Lung (tissue), 12 donors: Measurements from ENCODE around the gene ALK. TPM values are rescaled to one million over a fixed set of nuclear protein-coding genes. Genes with fewer than 3 reads are reported as not detected.

Experiments
- ATAC-seq: fragments of 200-7000 bp; cut with Tn5 transposase; one replicate; pipeline ENCODE4 v1.9.1; 2020; ENCODE audit warnings: moderate number of reproducible peaks; ENCODE audit not compliant: insufficient read depth, low FRiP score
- DNase-seq, 3 donors: peaks; one replicate each; pipeline ENCODE4 v3.0.0-alpha.2; 2013 to 2017
- H3K27ac ChIP-seq, 2 donors: one replicate each; pipeline ENCODE4 v1.5.1; 2013; ENCODE audit warnings: mild to moderate bottlenecking in 2 of 2, moderate library complexity in 2 of 2, control low read depth in 1 of 2, inconsistent platforms in 1 of 2, low read depth in 1 of 2, low read length in 1 of 2
- H3K27me3 ChIP-seq, 3 donors: one replicate each; pipeline ENCODE4 v1.5.1; 2013; ENCODE audit warnings: low read length in 2 of 3; ENCODE audit not compliant: control insufficient read depth in 3 of 3, insufficient read depth in 3 of 3
- H3K36me3 ChIP-seq, 4 donors: one replicate each; pipeline ENCODE4 v1.5.1; 2013; ENCODE audit warnings: low read length in 4 of 4, mild to moderate bottlenecking in 1 of 4, moderate library complexity in 1 of 4; ENCODE audit not compliant: control insufficient read depth in 4 of 4, insufficient read depth in 4 of 4
- H3K4me1 ChIP-seq, 5 donors: one replicate each; pipeline ENCODE4 v1.5.1; 2013; ENCODE audit warnings: low read length in 5 of 5, mild to moderate bottlenecking in 2 of 5, moderate library complexity in 1 of 5; ENCODE audit not compliant: control insufficient read depth in 5 of 5, insufficient read depth in 5 of 5
- H3K4me3 ChIP-seq: one replicate; pipeline ENCODE4 v1.5.1; 2013; ENCODE audit warnings: mild to moderate bottlenecking, control low read depth, moderate library complexity
- H3K9ac ChIP-seq, 2 donors: one replicate each; pipeline ENCODE4 v1.5.1; 2013; ENCODE audit warnings: low read length in 2 of 2, control low read depth in 1 of 2; ENCODE audit not compliant: insufficient read depth in 1 of 2
- H3K9me3 ChIP-seq, 4 donors: one replicate each; pipeline ENCODE4 v1.5.1; 2013; ENCODE audit warnings: low read length in 3 of 4, mild to moderate bottlenecking in 1 of 4, moderate library complexity in 1 of 4; ENCODE audit not compliant: control insufficient read depth in 4 of 4, insufficient read depth in 3 of 4
- CTCF ChIP-seq: IDR thresholded peaks from 2 replicates; pipeline ENCODE4 v1.5.1; 2012; ENCODE audit warnings: mild to moderate bottlenecking; ENCODE audit errors: control extremely low read depth, extremely low read depth
- WGBS, 2 donors: extraction: QIAGEN DNeasy Blood & Tissue Kit; methylation state at CpG; one replicate each; pipeline ENCODE4 v1.1.7; 2013; 5-methylcytosine and 5-hydroxymethylcytosine counted together
- polyA plus RNA-seq, 2 donors: library from polyadenylated mRNA; stranded (reverse); fragments of 200-250 nt; gene quantifications; one replicate each; pipeline ENCODE4 v1.2.1, GENCODE V29; 2013
- total RNA-seq, 2 donors: library from RNA; depleted of rRNA in 1 of 2; stranded (reverse); fragments of >200 nt in 1 of 2; gene quantifications; one replicate each; pipeline ENCODE4 v1.2.1, GENCODE V29; 2014 to 2021
- donor health status: control.
- donor health status: control.
- donor health status: Bipolar disorder and iron deficiency.
- donor health status: healthy.
- donor health status: DM: yes; HTN: yes; CAD: no.

The ALK gene
- total and polyA plus RNA-seq, 4 donors, result 0.09 to 0.25 (median 0.10) TPM; not detected in 1

- Histone ChIP-seq H3K4me3 (no peak overlapping the region), H3K9ac (no peak overlapping the region), H3K4me1 (peaks cover 0 to 5% (median 0%) of the 10 kb centered on the region in 5 donors), H3K27me3 (no peaks in the 10 kb centered on the region), H3K9me3 (no peaks in the 10 kb centered on the region), H3K36me3 (no peaks in the 10 kb centered on the region), H3K27ac (no peak overlapping the region)
- DNase-seq (no peak), ATAC-seq (no peak)
- TF ChIP-seq CTCF, result no peak
- WGBS, 2 donors, result 42 to 54% methylated on average over 2 of the region's 2 CpGs
These were observed 471.9 kb downstream of the ALK start for GRCh38 chr2:29449499-29449898.

GRCh38 chr2:29448096-29448688 is 473.2 kb downstream of the ALK start:
- 65% methylated on average over 8 of the region's 8 CpGs for WGBS, 2 donors
- Histone ChIP-seq H3K27ac (no peak overlapping the region), H3K9ac (no peak overlapping the region), H3K9me3 (no peaks in the 10 kb centered on the region), H3K27me3 (no peaks in the 10 kb centered on the region), H3K4me3 (no peak overlapping the region), H3K36me3 (no peaks in the 10 kb centered on the region), H3K4me1 (peaks cover 0 to 8% (median 0%) of the 10 kb centered on the region in 5 donors)
- DNase-seq (no peak), ATAC-seq (no peak)
- no peak for TF ChIP-seq CTCF

- Histone ChIP-seq H3K9me3 (no peaks in the 10 kb centered on the region), H3K27me3 (no peaks in the 10 kb centered on the region), H3K36me3 (no peaks in the 10 kb centered on the region), H3K4me1 (peaks cover 0 to 12% (median 0%) of the 10 kb centered on the region in 5 donors), H3K27ac (no peak overlapping the region), H3K9ac (no peak overlapping the region), H3K4me3 (no peak overlapping the region)
- ATAC-seq (no peak), DNase-seq (no peak)
- 77 to 78% methylated on average over 4 of the region's 4 CpGs for WGBS, 2 donors
- no peak for TF ChIP-seq CTCF
These were observed 473.9 kb downstream of the ALK start for GRCh38 chr2:29447513-29447912.

- Histone ChIP-seq H3K9me3 (no peaks in the 10 kb centered on the region), H3K27ac (no peak overlapping the region), H3K4me3 (no peak overlapping the region), H3K4me1 (peaks cover 0 to 12% (median 0%) of the 10 kb centered on the region in 5 donors), H3K27me3 (no peaks in the 10 kb centered on the region), H3K36me3 (no peaks in the 10 kb centered on the region), H3K9ac (no peak overlapping the region)
- WGBS, 2 donors, result 73 to 83% methylated on average over 4 of the region's 4 CpGs
- no peak for TF ChIP-seq CTCF
- no peak for ATAC-seq
- no peak for DNase-seq
These were observed 474.5 kb downstream of the ALK start for GRCh38 chr2:29446847-29447246.
